GM10266 (cell line): ENCODE results near the gene BSDC1.

Experiments
- DNase-seq: peaks from one replicate; pipeline ENCODE4 v3.0.0; 2012; ENCODE audit errors: extremely low spot score
- CTCF ChIP-seq: IDR thresholded peaks from 2 replicates; pipeline ENCODE4 v1.5.1; 2012; ENCODE audit warnings: mild to moderate bottlenecking, low read depth; ENCODE audit not compliant: control insufficient read depth, insufficient read depth; ENCODE audit errors: missing control alignments

BSDC1 gene

GRCh38 chr1:32335535-32335789, 58.8 kb downstream of the BSDC1 start:
- no peak for DNase-seq
- no peak for TF ChIP-seq CTCF

GRCh38 chr1:32334864-32335534, 59.2 kb downstream of the BSDC1 start:
- TF ChIP-seq CTCF: peak; percentile 85
- peak; percentile 71 for DNase-seq

DNA sequence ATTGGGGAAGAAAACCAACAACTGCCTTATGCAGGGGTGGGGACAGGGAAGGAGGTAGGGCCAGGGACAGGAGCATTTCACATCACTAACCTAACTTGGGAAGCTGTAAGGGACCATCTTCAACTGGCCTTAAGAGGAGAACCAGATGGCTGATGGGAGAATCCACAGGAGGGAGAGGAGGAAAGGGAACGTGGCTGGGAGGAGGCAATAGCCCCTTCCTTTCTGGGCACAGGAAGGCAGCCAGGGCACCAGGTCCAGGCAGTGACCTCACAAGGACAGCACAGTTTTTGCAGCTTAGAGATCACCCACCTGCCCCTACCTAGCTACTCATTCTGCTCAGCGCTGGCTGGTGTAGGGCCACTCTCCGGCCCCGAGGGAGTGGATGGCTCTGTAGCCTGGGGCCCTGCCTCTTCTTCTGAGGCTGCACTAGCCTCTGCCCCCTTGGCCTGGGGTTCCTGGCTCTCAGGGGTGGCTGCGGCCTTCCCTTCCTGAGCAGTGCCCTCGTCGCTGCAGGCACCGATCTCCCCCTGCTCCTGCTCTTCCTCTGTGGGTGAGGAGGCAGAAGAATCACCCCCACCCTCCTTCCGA, 59.9 kb downstream of the BSDC1 start:
- no peak for DNase-seq
- TF ChIP-seq CTCF: no peak

GRCh38 chr1:32333251-32333963, 60.8 kb downstream of the BSDC1 start:
- DNase-seq: no peak
- no peak for TF ChIP-seq CTCF

DNA sequence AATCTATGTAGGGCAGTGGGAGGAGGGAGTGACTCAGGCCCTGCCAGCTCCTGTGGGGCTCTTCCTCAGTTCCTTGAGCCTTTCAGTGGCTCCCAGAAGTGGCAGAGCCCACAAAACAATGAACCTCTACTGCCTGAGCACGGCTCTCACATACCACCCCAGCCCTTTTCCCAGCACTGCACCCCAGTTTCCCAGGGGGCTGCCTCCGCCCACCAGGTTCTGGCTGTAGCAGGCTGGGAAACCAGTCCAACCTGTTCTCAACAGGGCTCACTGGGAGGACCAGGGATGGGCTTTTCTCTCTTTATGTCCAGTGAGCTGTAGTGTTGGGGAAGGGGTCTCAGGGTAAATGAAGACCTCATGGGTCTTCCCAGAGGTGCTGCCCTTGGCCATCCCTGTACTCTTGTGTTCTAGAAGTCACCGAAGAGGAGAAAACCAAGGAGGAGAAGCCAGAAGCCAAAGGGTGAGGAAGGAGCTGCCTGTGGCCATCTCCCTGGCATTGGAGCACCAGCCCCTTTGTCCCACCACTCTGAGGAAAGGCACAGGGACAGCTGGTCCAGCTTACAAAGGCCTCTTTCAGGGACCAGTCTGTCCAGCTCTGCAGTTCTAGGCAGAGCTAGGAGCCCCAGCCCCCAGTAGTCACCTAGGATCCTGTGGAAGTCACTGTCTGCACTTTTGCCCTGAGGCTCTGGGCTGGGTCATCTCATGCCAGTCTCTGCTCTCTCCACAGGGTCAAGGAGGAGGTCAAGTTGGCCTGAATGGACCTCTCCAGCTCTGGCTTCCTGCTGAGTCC, 61.8 kb downstream of the BSDC1 start:
- no peak for TF ChIP-seq CTCF
- DNase-seq: no peak

- no peak for DNase-seq
- no peak for TF ChIP-seq CTCF
Measured at GRCh38 chr1:32331549-32331948, 62.7 kb downstream of the BSDC1 start.
